ENCODE data around the gene SMARCAL1.

GRCh38 chr2:216373896-216374295 lies 38.4 kb upstream of the SMARCAL1 start:
- no peak for TF ChIP-seq REST (IDR thresholded peaks at IDR 0.05; ENCODE audit: borderline replicate concordance)
- TF ChIP-seq, protein P1, sequence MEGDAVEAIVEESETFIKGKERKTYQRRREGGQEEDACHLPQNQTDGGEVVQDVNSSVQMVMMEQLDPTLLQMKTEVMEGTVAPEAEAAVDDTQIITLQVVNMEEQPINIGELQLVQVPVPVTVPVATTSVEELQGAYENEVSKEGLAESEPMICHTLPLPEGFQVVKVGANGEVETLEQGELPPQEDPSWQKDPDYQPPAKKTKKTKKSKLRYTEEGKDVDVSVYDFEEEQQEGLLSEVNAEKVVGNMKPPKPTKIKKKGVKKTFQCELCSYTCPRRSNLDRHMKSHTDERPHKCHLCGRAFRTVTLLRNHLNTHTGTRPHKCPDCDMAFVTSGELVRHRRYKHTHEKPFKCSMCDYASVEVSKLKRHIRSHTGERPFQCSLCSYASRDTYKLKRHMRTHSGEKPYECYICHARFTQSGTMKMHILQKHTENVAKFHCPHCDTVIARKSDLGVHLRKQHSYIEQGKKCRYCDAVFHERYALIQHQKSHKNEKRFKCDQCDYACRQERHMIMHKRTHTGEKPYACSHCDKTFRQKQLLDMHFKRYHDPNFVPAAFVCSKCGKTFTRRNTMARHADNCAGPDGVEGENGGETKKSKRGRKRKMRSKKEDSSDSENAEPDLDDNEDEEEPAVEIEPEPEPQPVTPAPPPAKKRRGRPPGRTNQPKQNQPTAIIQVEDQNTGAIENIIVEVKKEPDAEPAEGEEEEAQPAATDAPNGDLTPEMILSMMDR (IDR thresholded peaks at IDR 0.05; ENCODE audit: poor library complexity, severe bottlenecking), result no peak
- TF ChIP-seq MXI1 (conservative IDR thresholded peaks at IDR 0.05; ENCODE audit: poor library complexity, severe bottlenecking), result no peak
- TF ChIP-seq RAD21 (conservative IDR thresholded peaks at IDR 0.05), result no peak
- TF ChIP-seq EP300 (conservative IDR thresholded peaks at IDR 0.05; ENCODE audit: poor library complexity, severe bottlenecking), result no peak
- no peak for TF ChIP-seq EZH2 (IDR thresholded peaks at IDR 0.05; ENCODE audit: borderline replicate concordance, insufficient read depth, low read length, poor library complexity, severe bottlenecking)

All from neural cell (in vitro differentiated cells).